ENCODE measurements around the gene ADGRA3.

GRCh38 chr4:22444813-22445212, 71.1 kb downstream of the ADGRA3 start:
- TF ChIP-seq POLR2A (IDR thresholded peaks at IDR 0.05): no peak
- TF ChIP-seq CTCF (IDR thresholded peaks at IDR 0.05): no peak
- TF ChIP-seq EP300 (IDR thresholded peaks at IDR 0.05): no peak
